ENCODE data around the gene IKBKE.

DNA sequence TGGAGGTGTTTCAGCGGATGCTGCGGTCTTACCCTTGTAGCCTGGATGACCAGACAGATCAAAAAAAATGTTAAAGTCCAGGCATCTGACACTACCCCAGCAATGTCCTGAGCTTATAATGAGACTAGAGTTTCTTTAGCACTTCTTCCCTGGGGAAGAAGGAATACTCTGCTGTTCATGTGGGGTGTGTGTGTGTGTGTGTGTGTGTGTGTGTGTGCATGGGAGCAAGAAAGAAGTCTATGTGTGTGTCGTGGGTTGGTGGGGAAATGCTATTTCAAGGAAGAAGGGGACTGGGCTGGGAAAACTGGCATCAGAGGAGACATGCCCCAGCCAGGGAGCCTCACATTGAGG, 34.1 kb downstream of the IKBKE start:
- no peak for TF ChIP-seq POLR2A (IDR thresholded peaks at IDR 0.05)
- TF ChIP-seq, protein P1, sequence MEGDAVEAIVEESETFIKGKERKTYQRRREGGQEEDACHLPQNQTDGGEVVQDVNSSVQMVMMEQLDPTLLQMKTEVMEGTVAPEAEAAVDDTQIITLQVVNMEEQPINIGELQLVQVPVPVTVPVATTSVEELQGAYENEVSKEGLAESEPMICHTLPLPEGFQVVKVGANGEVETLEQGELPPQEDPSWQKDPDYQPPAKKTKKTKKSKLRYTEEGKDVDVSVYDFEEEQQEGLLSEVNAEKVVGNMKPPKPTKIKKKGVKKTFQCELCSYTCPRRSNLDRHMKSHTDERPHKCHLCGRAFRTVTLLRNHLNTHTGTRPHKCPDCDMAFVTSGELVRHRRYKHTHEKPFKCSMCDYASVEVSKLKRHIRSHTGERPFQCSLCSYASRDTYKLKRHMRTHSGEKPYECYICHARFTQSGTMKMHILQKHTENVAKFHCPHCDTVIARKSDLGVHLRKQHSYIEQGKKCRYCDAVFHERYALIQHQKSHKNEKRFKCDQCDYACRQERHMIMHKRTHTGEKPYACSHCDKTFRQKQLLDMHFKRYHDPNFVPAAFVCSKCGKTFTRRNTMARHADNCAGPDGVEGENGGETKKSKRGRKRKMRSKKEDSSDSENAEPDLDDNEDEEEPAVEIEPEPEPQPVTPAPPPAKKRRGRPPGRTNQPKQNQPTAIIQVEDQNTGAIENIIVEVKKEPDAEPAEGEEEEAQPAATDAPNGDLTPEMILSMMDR (IDR thresholded peaks at IDR 0.05) = no peak
